ENCODE results near the gene LACRT.
A peak's percentile ranks its signal among the peaks of the same experiment; 100 is the strongest.

The LACRT gene

GRCh38 chr12:54663603-54664002, 28.9 kb upstream of the LACRT start:
- no peak overlapping the region for H3K27ac ChIP-seq
- TF ChIP-seq ZFX (IDR thresholded peaks at IDR 0.05) (no peak), CTCF (conservative IDR thresholded peaks at IDR 0.05) (no peak)

DNA sequence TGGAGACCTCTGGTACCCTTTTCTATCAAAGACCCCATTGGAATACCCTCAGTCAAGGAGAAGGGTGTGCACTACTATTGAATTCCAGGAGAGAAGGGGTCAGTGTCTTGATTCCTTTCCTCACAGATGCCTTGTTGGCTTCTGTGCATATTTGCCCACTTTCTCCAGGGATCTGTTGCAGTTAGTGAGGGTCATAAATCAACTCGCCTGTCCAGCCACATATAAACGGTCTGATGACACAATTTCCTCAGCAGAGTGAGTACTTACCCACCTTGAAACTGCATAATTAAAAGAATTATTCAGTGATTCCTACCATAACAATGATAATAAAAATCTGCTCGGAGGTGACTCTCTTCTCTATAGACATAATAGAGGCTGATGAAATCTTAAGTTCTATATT, 27.3 kb upstream of the LACRT start:
- no peak overlapping the region for H3K27ac ChIP-seq
- no peak for TF ChIP-seq ZFX (IDR thresholded peaks at IDR 0.05)
- TF ChIP-seq CTCF (conservative IDR thresholded peaks at IDR 0.05): no peak

GRCh38 chr12:54661048-54661447, 26.4 kb upstream of the LACRT start:
- TF ChIP-seq CTCF (conservative IDR thresholded peaks at IDR 0.05): no peak
- H3K27ac ChIP-seq: no peak overlapping the region

DNA sequence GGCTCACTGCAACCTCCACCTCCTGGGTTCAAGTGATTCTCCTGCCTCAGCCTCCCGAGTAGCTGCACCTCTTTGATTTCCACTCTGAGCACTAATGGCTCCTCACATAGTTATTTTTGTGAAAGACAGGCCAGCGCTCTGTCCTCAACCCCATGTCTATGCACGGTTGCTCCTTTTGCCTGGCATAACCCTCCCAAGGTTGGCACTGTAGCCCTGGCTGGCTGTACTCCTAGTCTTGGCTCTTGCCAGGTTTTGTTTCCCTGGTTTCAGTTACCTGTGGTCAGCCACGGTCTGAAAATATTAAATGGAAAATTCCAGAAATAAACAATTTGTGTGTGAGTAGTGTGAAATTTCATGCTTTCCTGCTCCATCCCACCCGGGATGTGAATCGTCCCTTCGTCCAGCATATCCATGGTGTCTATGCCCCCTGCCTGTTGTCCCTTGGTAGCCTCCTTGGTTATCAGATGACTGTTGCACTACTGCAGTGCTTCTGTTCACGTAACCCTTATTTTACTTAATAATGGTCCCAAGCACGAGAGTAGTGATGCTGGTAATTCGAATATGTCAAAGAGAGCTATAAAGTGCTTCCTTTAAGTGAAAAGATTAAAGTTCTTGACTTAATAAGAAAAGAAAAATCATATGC, 25.7 kb upstream of the LACRT start:
- no peak overlapping the region for H3K27ac ChIP-seq
- TF ChIP-seq ZFX (IDR thresholded peaks at IDR 0.05) (no peak), CTCF (conservative IDR thresholded peaks at IDR 0.05) (no peak)

DNA sequence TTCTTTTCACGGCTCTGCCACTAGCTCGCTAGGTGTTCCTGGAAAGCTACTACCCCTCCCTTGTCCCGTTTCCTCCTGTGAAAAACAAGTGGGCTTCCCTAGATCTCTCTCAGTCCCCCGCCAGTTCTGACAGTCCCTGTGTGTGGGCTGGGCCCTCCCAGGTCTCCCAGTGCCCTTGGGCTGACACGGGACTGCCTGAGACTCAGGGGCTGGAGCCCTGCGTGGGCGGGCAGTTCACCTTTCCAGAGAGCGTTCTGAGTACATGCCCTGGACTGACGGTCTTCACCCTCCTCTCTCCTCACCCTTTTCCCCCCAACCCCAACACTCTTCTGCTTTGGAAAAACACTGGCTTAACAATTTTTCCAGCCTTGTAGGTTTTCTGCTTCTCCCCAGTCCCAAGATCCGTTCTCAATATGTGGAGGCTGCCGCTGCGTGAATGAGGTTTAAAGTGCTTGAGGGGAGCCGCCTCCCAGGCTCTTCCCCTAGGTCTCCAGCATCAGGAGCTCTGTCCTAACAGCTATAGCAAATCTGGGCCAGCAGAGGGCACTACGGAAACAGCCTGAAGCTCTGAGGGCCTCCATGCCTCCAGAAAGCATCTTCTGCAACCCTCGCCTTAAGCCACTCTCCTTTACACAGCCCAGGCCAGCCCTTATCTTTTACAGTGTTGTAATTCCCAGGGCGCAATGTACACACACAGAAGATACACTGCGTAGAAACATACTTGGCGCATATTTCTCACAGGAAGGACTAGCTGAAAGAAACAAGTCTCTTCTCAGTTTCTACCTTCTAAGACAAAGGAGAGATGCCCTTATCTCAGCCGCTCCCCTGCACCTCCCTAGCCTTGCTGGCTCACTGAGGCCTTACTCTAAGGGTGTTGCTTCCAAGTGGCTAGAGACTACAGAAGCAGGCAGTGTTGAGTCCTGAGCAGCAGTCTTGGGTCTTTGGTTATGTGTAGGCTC, 23.9 kb upstream of the LACRT start:
- H3K27ac ChIP-seq: no peak overlapping the region
- TF ChIP-seq CTCF (conservative IDR thresholded peaks at IDR 0.05) (peak; percentile 89), ZFX (IDR thresholded peaks at IDR 0.05) (no peak)

- TF ChIP-seq ZFX (IDR thresholded peaks at IDR 0.05) (no peak), CTCF (conservative IDR thresholded peaks at IDR 0.05) (no peak)
- H3K27ac ChIP-seq: no peak overlapping the region
Measured at GRCh38 chr12:54657105-54657607, 22.5 kb upstream of the LACRT start.

GRCh38 chr12:54654926-54655325, 20.2 kb upstream of the LACRT start:
- TF ChIP-seq ZFX (IDR thresholded peaks at IDR 0.05) (no peak), CTCF (conservative IDR thresholded peaks at IDR 0.05) (no peak)

More at GRCh38 chr12:54654926-54655325, 20.2 kb upstream of the LACRT start:
- H3K27ac ChIP-seq: no peak overlapping the region

Data from C4-2B (cell line).